B cell (primary cell): ENCODE measurements around the gene CD28. TPM values are rescaled to one million over a fixed set of nuclear protein-coding genes. Genes with fewer than 3 reads are reported as not detected.

ENCODE experiments used
- ATAC-seq: fragments of 200-7000 bp; cut with Tn5 transposase; one replicate; pipeline ENCODE4 v1.10.0; 2021; ENCODE audit warnings: low read depth, mild to moderate bottlenecking, moderate number of reproducible peaks, moderate library complexity
- CTCF ChIA-PET: fragments of 350-600 bp; sonication (Branson Sonifier 250); formaldehyde crosslinking; loops from one replicate; lab custom pipeline; 2021; ENCODE audit warnings: antibody characterized with exemption, inconsistent platforms; lab: Charles Lee
- POLR2A ChIA-PET: fragments of 350-600 bp; sonication (Branson Sonifier 250); formaldehyde crosslinking; loops from one replicate; lab custom pipeline; 2021; ENCODE audit warnings: antibody characterized with exemption; lab: Charles Lee
- DNase-seq: peaks from one replicate; pipeline ENCODE4 v3.0.0; 2013
- H2AFZ ChIP-seq: 2 replicates; pipeline ENCODE4 v1.6.1; 2012; ENCODE audit warnings: mild to moderate bottlenecking, low read depth, low read length; ENCODE audit not compliant: insufficient read depth, poor library complexity, severe bottlenecking
- H3K27ac ChIP-seq, 2 donors: 1 replicate in 1 of 2; 2 replicates in 1 of 2; pipeline ENCODE4 v1.5.1; 2012 to 2013; ENCODE audit warnings: low read length in 2 of 2, mild to moderate bottlenecking in 2 of 2, moderate library complexity in 1 of 2
- H3K27me3 ChIP-seq, 4 experiments: fragments of 200-600 bp in 1 of 4; sonication (generic) in 1 of 4; replicated peaks in 1 of 4; 1 replicate in 2 of 4; 2 replicates in 2 of 4; pipeline versions ENCODE4 v1.6.1 to v1.7.0; 2013 to 2016; ENCODE audit warnings: low read length in 3 of 4, mild to moderate bottlenecking in 2 of 4, mixed read lengths in 1 of 4, moderate library complexity in 1 of 4; ENCODE audit not compliant: insufficient read depth in 4 of 4, control insufficient read depth in 3 of 4; ENCODE audit errors: control extremely low read depth in 1 of 4
- H3K36me3 ChIP-seq, 2 experiments: replicated peaks in 1 of 2; 1 replicate in 1 of 2; 2 replicates in 1 of 2; pipeline versions ENCODE4 v1.6.1 to v1.7.1; 2013; ENCODE audit warnings: low read length in 1 of 2; ENCODE audit not compliant: insufficient read depth in 2 of 2, control insufficient read depth in 1 of 2; ENCODE audit errors: control extremely low read depth in 1 of 2, extremely low read depth in 1 of 2
- H3K4me1 ChIP-seq, 2 donors: fragments of 200-600 bp in 1 of 2; sonication (generic) in 1 of 2; 1 replicate in 1 of 2; 2 replicates in 1 of 2; pipeline versions ENCODE4 v1.5.1 to v1.6.1; 2013 to 2017; ENCODE audit warnings: low read length in 2 of 2; ENCODE audit not compliant: control insufficient read depth in 2 of 2, insufficient read depth in 2 of 2
- H3K4me2 ChIP-seq: replicated peaks from 2 replicates; pipeline ENCODE3; 2012; ENCODE audit warnings: mild to moderate bottlenecking, low read depth, low read length; ENCODE audit not compliant: poor library complexity, severe bottlenecking
- H3K4me3 ChIP-seq, 5 experiments: fragments of 200-600 bp in 1 of 5; sonication (generic) in 1 of 5; 1 replicate in 3 of 5; 2 replicates in 2 of 5; pipeline versions ENCODE4 v1.5.1 to v1.7.0; 2011 to 2016; ENCODE audit warnings: low read length in 4 of 5, mild to moderate bottlenecking in 4 of 5, low read depth in 2 of 5, control low read depth in 1 of 5, moderate library complexity in 1 of 5; ENCODE audit not compliant: insufficient read depth in 1 of 5; ENCODE audit errors: control extremely low read depth in 1 of 5, extremely low read depth in 1 of 5
- H3K79me2 ChIP-seq: fragments of 200-600 bp; sonication (generic); one replicate; pipeline ENCODE4 v1.6.0; 2016; ENCODE audit warnings: low read length; ENCODE audit not compliant: control insufficient read depth, insufficient read depth
- H3K9ac ChIP-seq: fragments of 200-600 bp; sonication (generic); 2 replicates; pipeline ENCODE4 v1.6.1; 2017; ENCODE audit warnings: mild to moderate bottlenecking, low read length, moderate library complexity
- H3K9me3 ChIP-seq, 3 donors: one replicate each; pipeline versions ENCODE4 v1.6.1 to v1.7.1; 2013; ENCODE audit warnings: low read length in 2 of 3; ENCODE audit not compliant: control insufficient read depth in 2 of 3, insufficient read depth in 1 of 3; ENCODE audit errors: control extremely low read depth in 1 of 3
- H4K20me1 ChIP-seq: 2 replicates; pipeline ENCODE4 v1.6.0; 2012; ENCODE audit warnings: mild to moderate bottlenecking, low read length; ENCODE audit not compliant: insufficient read depth, control insufficient read depth, poor library complexity, severe bottlenecking
- H3K27ac Mint-ChIP-seq: one replicate; pipeline ENCODE4 v1.8.0; 2021; ENCODE audit warnings: mixed read lengths
- H3K27me3 Mint-ChIP-seq: one replicate; pipeline ENCODE4 v1.8.0; 2021; ENCODE audit warnings: mixed read lengths
- H3K4me1 Mint-ChIP-seq: one replicate; pipeline ENCODE4 v1.8.0; 2021; ENCODE audit warnings: mixed read lengths
- H3K4me3 Mint-ChIP-seq: one replicate; pipeline ENCODE4 v1.8.0; 2021; ENCODE audit warnings: mixed read lengths
- H3K9me3 Mint-ChIP-seq: one replicate; pipeline ENCODE4 v1.8.0; 2022; ENCODE audit warnings: mixed read lengths; ENCODE audit not compliant: insufficient read depth
- EZH2 ChIP-seq: IDR thresholded peaks from 2 replicates; pipeline ENCODE4 v1.6.1; 2012; ENCODE audit warnings: borderline replicate concordance, low read depth, mild to moderate bottlenecking, moderate library complexity, low read length; ENCODE audit not compliant: insufficient read depth, poor library complexity, severe bottlenecking
- WGBS: methylation state at CpG from one replicate; pipeline ENCODE4 v1.1.5; 2013; ENCODE audit warnings: missing lambda C conversion rate; ENCODE audit not compliant: insufficient coverage; 5-methylcytosine and 5-hydroxymethylcytosine counted together
- intact Hi-C: fragments of 100-400 bp; cut with micrococcal nuclease; formaldehyde crosslinking; loops from one replicate; pipeline ENCODE4 v1.10.0; 2022
- polyA plus RNA-seq: library from polyadenylated mRNA; depleted of rRNA; stranded (reverse); fragments of >200 nt; gene quantifications from 2 replicates; pipeline ENCODE4 v1.2.3, GENCODE V29; 2012
- total RNA-seq, 2 donors: library from RNA; stranded (reverse); fragments of 120-200 nt in 1 of 2; gene quantifications; 1 replicate in 1 of 2; 2 replicates in 1 of 2; pipeline versions ENCODE4 v1.2.3 to v1.2.4, GENCODE V29; 2013 to 2022
- TF ChIP-seq, protein P1 (sequence below): fragments of 200-600 bp; IDR thresholded peaks from one replicate; pipeline ENCODE4 v1.8.0; 2022; ENCODE audit warnings: antibody characterized with exemption, mild to moderate bottlenecking

Gene CD28
- total and polyA plus RNA-seq, 2 donors (not counting 1 experiment from before 2014, with no cell fraction given), result 0.18 to 0.37 TPM

DNA sequence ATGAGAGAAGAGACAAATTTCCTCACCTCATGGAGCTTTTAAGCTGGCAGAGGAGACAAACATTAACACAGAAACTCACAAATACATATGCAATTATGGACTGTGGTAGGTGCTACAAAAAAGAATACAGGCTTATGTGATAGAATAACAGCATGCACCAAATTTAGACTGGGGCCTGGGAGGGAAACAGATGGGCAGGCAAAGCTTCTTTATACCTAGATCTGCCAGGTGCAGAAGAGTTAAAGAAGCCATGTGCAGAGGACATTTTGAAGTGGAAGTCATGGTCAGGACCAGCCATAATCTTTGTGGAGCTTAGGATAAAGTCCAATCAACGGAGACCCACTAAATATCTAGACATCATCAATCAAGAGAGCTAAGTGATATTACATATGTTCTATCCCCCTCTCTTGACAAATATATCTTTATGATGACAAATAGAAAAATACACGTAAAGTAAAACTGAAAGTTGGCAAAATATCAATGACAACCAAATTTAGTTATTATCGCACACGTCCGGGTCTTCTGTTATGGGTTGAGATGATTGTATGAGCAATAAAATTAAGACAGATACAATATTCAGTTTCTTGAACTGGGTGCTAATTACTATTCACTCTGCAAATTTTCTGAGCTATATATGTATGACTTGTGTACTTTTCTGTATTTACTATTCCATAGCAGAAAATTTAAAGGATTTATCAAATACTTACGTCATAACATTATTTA is 44.1 kb downstream of the CD28 start:
- no peaks in the 10 kb centered on the region for H4K20me1 ChIP-seq
- no peak overlapping the region for H3K27ac ChIP-seq
- H3K4me2 ChIP-seq, result no peak overlapping the region
- Mint-ChIP-seq H3K4me1 (no peaks in the 10 kb centered on the region), H3K27ac (no peak overlapping the region), H3K9me3 (no peaks in the 10 kb centered on the region), H3K4me3 (no peak overlapping the region), H3K27me3 (peaks cover 19% of the 10 kb centered on the region)
- H3K79me2 ChIP-seq, result no peaks in the 10 kb centered on the region
- H3K9ac ChIP-seq, result no peak overlapping the region
- H2AFZ ChIP-seq, result no peak overlapping the region
- WGBS, result no CpG with 5 or more reads among the region's 6 CpGs
- ChIA-PET CTCF (interaction anchor here (0.6 kb wide), 1 partner anchor 142 kb away, joined by 4 read pairs; no protein-coding TSS in a partner anchor), POLR2A (no interaction called here)
- ATAC-seq (no peak), DNase-seq (no peak)
- intact Hi-C loops, result no loop called here
- TF ChIP-seq, protein P1, sequence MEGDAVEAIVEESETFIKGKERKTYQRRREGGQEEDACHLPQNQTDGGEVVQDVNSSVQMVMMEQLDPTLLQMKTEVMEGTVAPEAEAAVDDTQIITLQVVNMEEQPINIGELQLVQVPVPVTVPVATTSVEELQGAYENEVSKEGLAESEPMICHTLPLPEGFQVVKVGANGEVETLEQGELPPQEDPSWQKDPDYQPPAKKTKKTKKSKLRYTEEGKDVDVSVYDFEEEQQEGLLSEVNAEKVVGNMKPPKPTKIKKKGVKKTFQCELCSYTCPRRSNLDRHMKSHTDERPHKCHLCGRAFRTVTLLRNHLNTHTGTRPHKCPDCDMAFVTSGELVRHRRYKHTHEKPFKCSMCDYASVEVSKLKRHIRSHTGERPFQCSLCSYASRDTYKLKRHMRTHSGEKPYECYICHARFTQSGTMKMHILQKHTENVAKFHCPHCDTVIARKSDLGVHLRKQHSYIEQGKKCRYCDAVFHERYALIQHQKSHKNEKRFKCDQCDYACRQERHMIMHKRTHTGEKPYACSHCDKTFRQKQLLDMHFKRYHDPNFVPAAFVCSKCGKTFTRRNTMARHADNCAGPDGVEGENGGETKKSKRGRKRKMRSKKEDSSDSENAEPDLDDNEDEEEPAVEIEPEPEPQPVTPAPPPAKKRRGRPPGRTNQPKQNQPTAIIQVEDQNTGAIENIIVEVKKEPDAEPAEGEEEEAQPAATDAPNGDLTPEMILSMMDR, result no peak
- no peaks in the 10 kb centered on the region for H3K4me1 ChIP-seq
- no peaks in the 10 kb centered on the region for H3K36me3 ChIP-seq
- H3K9me3 ChIP-seq, result peaks cover 0 to 3% (median 0%) of the 10 kb centered on the region in 3 donors
- no peak overlapping the region for H3K4me3 ChIP-seq
- H3K27me3 ChIP-seq, result no peaks in the 10 kb centered on the region

DNA sequence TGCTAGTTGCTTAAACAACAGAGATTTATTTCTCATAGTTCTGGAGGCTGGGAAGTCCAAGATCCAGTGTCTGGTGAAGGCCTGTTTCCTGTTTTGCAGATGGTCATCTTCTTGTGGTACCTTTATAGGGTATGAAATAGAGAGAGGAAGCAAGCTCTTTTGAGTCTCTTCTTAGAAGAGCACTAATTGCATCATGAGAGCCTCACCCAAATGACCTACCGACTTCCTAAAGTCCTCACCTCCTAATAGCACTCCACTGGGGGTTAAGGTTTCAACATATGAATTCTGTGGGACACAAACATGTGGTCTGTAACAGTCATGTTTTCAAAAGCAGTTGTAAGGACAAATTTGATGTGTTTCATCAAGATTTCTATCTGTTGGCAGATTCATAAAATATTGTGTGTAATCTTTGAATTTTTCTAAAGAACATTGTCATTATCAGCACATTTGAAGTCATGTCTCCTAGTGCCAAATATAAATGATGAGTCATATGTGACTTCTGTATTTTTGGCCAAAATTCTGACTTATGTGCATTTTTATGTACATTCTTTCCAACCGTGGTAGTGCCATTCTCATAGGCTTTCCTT is 45.3 kb downstream of the CD28 start:
- Histone ChIP-seq H3K4me3 (no peak overlapping the region), H3K9me3 (peaks cover 1 to 7% (median 3%) of the 10 kb centered on the region in 3 donors), H3K27me3 (no peaks in the 10 kb centered on the region), H3K4me1 (no peaks in the 10 kb centered on the region), H2AFZ (no peak overlapping the region), H4K20me1 (no peaks in the 10 kb centered on the region), H3K36me3 (no peaks in the 10 kb centered on the region), H3K4me2 (no peak overlapping the region), H3K27ac (no peak overlapping the region), H3K9ac (no peak overlapping the region), H3K79me2 (no peaks in the 10 kb centered on the region)
- Mint-ChIP-seq H3K4me3 (no peak overlapping the region), H3K4me1 (no peaks in the 10 kb centered on the region), H3K9me3 (peaks cover 7% of the 10 kb centered on the region), H3K27me3 (peaks cover 25% of the 10 kb centered on the region), H3K27ac (no peak overlapping the region)
- ChIA-PET POLR2A (no interaction called here), CTCF (no interaction called here)
- no peak for DNase-seq
- intact Hi-C loops, result no loop called here
- WGBS, result no CpG with 5 or more reads among the region's 2 CpGs
- TF ChIP-seq, protein P1, result no peak
- TF ChIP-seq EZH2, result no peak
- no peak for ATAC-seq
